ENCODE measurements around the gene CLSTN1.

DNA sequence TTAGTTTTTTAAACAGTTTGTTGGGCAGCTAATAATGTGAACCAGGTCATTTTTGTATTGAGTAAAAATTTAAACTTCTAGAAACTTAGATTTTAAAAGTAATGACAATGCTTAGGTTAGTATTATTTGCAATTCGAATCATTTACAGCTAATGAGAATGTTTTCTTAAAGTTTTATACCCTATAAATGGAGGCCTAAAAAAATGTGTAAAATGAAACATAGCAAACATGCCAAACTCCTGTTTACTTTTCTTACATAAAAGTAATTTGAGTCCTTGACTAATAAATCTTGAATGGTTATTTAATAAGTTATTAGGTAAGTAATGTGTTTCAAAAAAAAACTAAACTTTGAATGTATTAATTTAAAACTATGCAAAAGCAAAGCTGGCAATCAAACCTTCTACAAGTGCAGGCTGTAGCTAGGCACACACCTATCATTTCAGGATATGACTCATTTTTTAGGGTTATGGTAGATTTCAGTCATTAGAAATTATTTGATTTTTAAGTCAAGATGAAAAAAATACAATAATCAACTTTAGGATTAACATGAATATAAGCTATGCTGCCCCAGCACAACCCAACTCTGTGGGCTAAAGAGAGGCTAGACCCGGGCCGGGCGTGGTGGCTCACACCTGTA, 41.5 kb downstream of the CLSTN1 start:
- TF ChIP-seq, protein P1, sequence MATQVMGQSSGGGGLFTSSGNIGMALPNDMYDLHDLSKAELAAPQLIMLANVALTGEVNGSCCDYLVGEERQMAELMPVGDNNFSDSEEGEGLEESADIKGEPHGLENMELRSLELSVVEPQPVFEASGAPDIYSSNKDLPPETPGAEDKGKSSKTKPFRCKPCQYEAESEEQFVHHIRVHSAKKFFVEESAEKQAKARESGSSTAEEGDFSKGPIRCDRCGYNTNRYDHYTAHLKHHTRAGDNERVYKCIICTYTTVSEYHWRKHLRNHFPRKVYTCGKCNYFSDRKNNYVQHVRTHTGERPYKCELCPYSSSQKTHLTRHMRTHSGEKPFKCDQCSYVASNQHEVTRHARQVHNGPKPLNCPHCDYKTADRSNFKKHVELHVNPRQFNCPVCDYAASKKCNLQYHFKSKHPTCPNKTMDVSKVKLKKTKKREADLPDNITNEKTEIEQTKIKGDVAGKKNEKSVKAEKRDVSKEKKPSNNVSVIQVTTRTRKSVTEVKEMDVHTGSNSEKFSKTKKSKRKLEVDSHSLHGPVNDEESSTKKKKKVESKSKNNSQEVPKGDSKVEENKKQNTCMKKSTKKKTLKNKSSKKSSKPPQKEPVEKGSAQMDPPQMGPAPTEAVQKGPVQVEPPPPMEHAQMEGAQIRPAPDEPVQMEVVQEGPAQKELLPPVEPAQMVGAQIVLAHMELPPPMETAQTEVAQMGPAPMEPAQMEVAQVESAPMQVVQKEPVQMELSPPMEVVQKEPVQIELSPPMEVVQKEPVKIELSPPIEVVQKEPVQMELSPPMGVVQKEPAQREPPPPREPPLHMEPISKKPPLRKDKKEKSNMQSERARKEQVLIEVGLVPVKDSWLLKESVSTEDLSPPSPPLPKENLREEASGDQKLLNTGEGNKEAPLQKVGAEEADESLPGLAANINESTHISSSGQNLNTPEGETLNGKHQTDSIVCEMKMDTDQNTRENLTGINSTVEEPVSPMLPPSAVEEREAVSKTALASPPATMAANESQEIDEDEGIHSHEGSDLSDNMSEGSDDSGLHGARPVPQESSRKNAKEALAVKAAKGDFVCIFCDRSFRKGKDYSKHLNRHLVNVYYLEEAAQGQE (IDR thresholded peaks at IDR 0.05; ENCODE audit: insufficient read depth in 1 of 2, low read depth in 2 of 2, low read length in 1 of 2), result no peak
- TF ChIP-seq, protein P2, sequence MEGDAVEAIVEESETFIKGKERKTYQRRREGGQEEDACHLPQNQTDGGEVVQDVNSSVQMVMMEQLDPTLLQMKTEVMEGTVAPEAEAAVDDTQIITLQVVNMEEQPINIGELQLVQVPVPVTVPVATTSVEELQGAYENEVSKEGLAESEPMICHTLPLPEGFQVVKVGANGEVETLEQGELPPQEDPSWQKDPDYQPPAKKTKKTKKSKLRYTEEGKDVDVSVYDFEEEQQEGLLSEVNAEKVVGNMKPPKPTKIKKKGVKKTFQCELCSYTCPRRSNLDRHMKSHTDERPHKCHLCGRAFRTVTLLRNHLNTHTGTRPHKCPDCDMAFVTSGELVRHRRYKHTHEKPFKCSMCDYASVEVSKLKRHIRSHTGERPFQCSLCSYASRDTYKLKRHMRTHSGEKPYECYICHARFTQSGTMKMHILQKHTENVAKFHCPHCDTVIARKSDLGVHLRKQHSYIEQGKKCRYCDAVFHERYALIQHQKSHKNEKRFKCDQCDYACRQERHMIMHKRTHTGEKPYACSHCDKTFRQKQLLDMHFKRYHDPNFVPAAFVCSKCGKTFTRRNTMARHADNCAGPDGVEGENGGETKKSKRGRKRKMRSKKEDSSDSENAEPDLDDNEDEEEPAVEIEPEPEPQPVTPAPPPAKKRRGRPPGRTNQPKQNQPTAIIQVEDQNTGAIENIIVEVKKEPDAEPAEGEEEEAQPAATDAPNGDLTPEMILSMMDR (IDR thresholded peaks at IDR 0.05), result no peak
